NT2/D1 (cell line): Measurements from ENCODE around the gene GPR156.

Experiments
- SUZ12 ChIP-seq: IDR thresholded peaks from 2 replicates; pipeline ENCODE4 v1.6.1; 2011; ENCODE audit not compliant: insufficient read length, insufficient read depth; ENCODE audit errors: extremely low read depth
- YY1 ChIP-seq: IDR thresholded peaks from 2 replicates; pipeline ENCODE4 v1.6.1; 2011; ENCODE audit not compliant: insufficient read length, insufficient read depth
- ZNF274 ChIP-seq: IDR thresholded peaks from 2 replicates; pipeline ENCODE4 v1.6.1; 2011; ENCODE audit warnings: mild to moderate bottlenecking, low read depth, low read length

- TF ChIP-seq SUZ12 (no peak), ZNF274 (no peak), YY1 (no peak)
Measured at GRCh38 chr3:120151791-120152190, 133.2 kb downstream of the GPR156 start.
